Measurements from ENCODE around the gene KIAA0232. TPM values are rescaled to one million over a fixed set of nuclear protein-coding genes. Genes with fewer than 3 reads are reported as not detected.

The KIAA0232 gene
- total and polyA plus RNA-seq, 2 of the 8 experiments (the other 6 are each of a cell fraction or from before 2014, with no cell fraction given) = 5.6 to 23.3 TPM

GRCh38 chr4:6812766-6813165 lies 30.2 kb downstream of the KIAA0232 start:
- H3K4ac ChIP-seq (replicated peaks; ENCODE audit: insufficient read length, low read depth, low read length) = no peak overlapping the region
- H3K18ac ChIP-seq (ENCODE audit: extremely low read depth, low read length) = no peak overlapping the region
- ChIA-PET POLR2A (ENCODE audit: partially characterized antibody) (no interaction called here), CTCF (ENCODE audit: partially characterized antibody) (no interaction called here)
- no peak overlapping the region for H3K23ac ChIP-seq (ENCODE audit: insufficient read length)
- no peak overlapping the region for H4K8ac ChIP-seq (ENCODE audit: extremely low read depth, insufficient read depth, low read length)
- no peak for TF ChIP-seq POU5F1 (IDR thresholded peaks at IDR 0.05; ENCODE audit: low read depth, low read length)
- TF ChIP-seq ATF3 (IDR thresholded peaks at IDR 0.05; ENCODE audit: insufficient read depth, low read depth, low read length) = no peak
- TF ChIP-seq JUND (IDR thresholded peaks at IDR 0.05; ENCODE audit: low read length) = no peak
- no peak for TF ChIP-seq JUN (IDR thresholded peaks at IDR 0.05; ENCODE audit: low read depth, low read length)
- TF ChIP-seq CHD1 (IDR thresholded peaks at IDR 0.05; ENCODE audit: low read depth, low read length) = no peak
- TF ChIP-seq BCL11A (IDR thresholded peaks at IDR 0.05; ENCODE audit: low read depth in 2 of 2, low read length in 2 of 2) = no peak
- no peak for TF ChIP-seq SIRT6 (IDR thresholded peaks at IDR 0.05; ENCODE audit: low read length)
- no peak for TF ChIP-seq POLR2A (IDR thresholded peaks at IDR 0.05; ENCODE audit: control extremely low read depth in 1 of 2, low read depth in 2 of 2, low read length in 2 of 2)
- no peak for TF ChIP-seq RBBP5 (IDR thresholded peaks at IDR 0.05; ENCODE audit: borderline replicate concordance, low read depth, low read length)
- TF ChIP-seq GTF2F1 (IDR thresholded peaks at IDR 0.05; ENCODE audit: borderline replicate concordance, low read depth, low read length) = no peak
- no peak for TF ChIP-seq YY1 (IDR thresholded peaks at IDR 0.05; ENCODE audit: low read depth, low read length)
- TF ChIP-seq SRF (IDR thresholded peaks at IDR 0.05; ENCODE audit: low read depth, low read length) = no peak
- no peak for TF ChIP-seq RXRA (IDR thresholded peaks at IDR 0.05; ENCODE audit: insufficient read depth, low read depth, low read length)
- TF ChIP-seq CHD2 (IDR thresholded peaks at IDR 0.05; ENCODE audit: low read length) = no peak
- no peak for TF ChIP-seq TBP (IDR thresholded peaks at IDR 0.05; ENCODE audit: low read depth, low read length)
- H2BK15ac ChIP-seq (ENCODE audit: low read length) = no peak overlapping the region
- no peaks in the 10 kb centered on the region for H3K27me3 ChIP-seq (replicated peaks in 1 of 4; ENCODE audit: control insufficient read depth in 3 of 4, extremely low read depth in 1 of 4, insufficient read depth in 3 of 4, low read length in 3 of 4)
- H3K36me3 ChIP-seq (ENCODE audit: control insufficient read depth in 2 of 4, insufficient read depth in 4 of 4, low read length in 3 of 4) = no peaks in the 10 kb centered on the region
- H4K20me1 ChIP-seq (replicated peaks in 1 of 2; ENCODE audit: control insufficient read depth in 1 of 2, insufficient read depth in 2 of 2, low read length in 2 of 2) = peaks cover 2 to 9% of the 10 kb centered on the region in 2 experiments
- H3K23me2 ChIP-seq (ENCODE audit: low read depth, low read length) = no peaks in the 10 kb centered on the region
- H2AK5ac ChIP-seq (ENCODE audit: low read depth, low read length) = no peak overlapping the region
- H3K14ac ChIP-seq (ENCODE audit: insufficient read length) = no peak overlapping the region
- no peak overlapping the region for H4K91ac ChIP-seq (replicated peaks; ENCODE audit: insufficient read length, low read length)
- no peak overlapping the region for H2BK120ac ChIP-seq (replicated peaks; ENCODE audit: low read depth, low read length)
- H2BK12ac ChIP-seq (ENCODE audit: low read depth, low read length) = no peak overlapping the region
- H3K79me2 ChIP-seq (ENCODE audit: control insufficient read depth in 1 of 2, insufficient read depth in 2 of 2, low read length in 2 of 2) = peaks cover 0 to 58% of the 10 kb centered on the region in 2 experiments; a peak in 2 of 4 replicates
- H3K9ac ChIP-seq (replicated peaks in 1 of 4; ENCODE audit: extremely low read depth in 1 of 4, low read depth in 3 of 4, low read length in 3 of 4) = no peak overlapping the region
- no peak overlapping the region for H4K5ac ChIP-seq (ENCODE audit: insufficient read length, low read depth, low read length)
- no peak overlapping the region for H2BK20ac ChIP-seq (ENCODE audit: low read length)
- FAIRE-seq (no peak), DNase-seq (ENCODE audit: low read depth in 1 of 2, low spot score in 2 of 2) (no peak)
- no peak overlapping the region for H2BK5ac ChIP-seq (ENCODE audit: low read depth, low read length)
- H3K56ac ChIP-seq (replicated peaks; ENCODE audit: insufficient read length, low read depth, low read length) = no peak overlapping the region
- H3K4me1 ChIP-seq (replicated peaks in 1 of 4; ENCODE audit: control insufficient read depth in 3 of 4, insufficient read depth in 4 of 4, low read length in 3 of 4) = peaks cover 0 to 2% (median 0%) of the 10 kb centered on the region in 4 experiments; a peak in 1 of 7 replicates
- no peak overlapping the region for H3K4me2 ChIP-seq (ENCODE audit: insufficient read depth in 1 of 2, low read depth in 2 of 2, low read length in 2 of 2)
- no peak overlapping the region for H2AFZ ChIP-seq (ENCODE audit: low read length)
- H3K9me3 ChIP-seq (ENCODE audit: insufficient read depth in 2 of 2, low read depth in 1 of 2, low read length in 1 of 2) = no peaks in the 10 kb centered on the region
- H3K79me1 ChIP-seq (ENCODE audit: low read depth, low read length) = no peaks in the 10 kb centered on the region
- H3K27ac ChIP-seq (ENCODE audit: low read depth, low read length) = no peak overlapping the region
- H3K4me3 ChIP-seq (ENCODE audit: extremely low read depth in 1 of 4, insufficient read depth in 2 of 4, low read depth in 3 of 4, low read length in 4 of 4) = no peak overlapping the region

All from H1 (cell line).